Measurements from ENCODE around the gene HNF1A.

HNF1A gene

DNA sequence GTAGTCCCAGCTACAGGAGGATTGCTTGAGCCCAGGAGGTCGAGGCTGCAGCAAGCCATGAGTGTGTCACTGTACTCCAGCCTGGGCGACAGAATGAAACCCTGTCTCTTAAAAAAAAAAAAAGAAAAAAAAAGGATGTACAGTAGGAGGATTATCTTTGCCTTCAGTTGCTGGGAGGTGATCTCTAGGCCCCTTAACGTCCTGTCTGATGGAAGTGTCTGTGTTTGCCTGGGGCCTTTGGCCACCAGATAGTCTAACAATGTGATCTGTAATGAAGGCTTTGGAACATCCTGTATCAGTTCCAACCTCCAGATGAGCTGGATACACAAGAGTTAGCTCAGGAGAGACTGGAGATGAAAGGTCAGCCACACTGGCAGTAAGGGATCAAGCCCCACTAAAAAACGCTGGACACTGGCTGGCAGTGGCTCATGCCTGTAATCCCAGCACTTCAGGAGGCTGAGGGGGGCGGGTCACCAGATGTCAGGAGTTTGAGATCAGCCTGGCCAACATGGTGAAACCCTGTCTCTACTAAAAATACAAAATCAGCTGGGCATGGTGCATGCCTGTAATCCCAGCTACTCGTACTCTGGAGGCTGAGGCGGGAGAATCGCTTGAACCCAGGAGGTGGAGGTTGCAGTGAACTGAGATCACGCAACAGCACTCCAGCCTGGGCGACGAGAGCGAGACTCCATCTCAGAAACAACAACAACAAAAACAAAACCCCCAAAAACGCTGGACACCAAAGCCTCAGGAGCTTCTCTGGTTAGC lies 19.0 kb upstream of the HNF1A start:
- no peak for DNase-seq (ENCODE audit: low read depth)

- DNase-seq (ENCODE audit: low read depth): no peak
These were observed 17.7 kb upstream of the HNF1A start for GRCh38 chr12:120960657-120961056.

GRCh38 chr12:120961604-120962531 lies 16.5 kb upstream of the HNF1A start:
- no peak for DNase-seq (ENCODE audit: low read depth)

DNA sequence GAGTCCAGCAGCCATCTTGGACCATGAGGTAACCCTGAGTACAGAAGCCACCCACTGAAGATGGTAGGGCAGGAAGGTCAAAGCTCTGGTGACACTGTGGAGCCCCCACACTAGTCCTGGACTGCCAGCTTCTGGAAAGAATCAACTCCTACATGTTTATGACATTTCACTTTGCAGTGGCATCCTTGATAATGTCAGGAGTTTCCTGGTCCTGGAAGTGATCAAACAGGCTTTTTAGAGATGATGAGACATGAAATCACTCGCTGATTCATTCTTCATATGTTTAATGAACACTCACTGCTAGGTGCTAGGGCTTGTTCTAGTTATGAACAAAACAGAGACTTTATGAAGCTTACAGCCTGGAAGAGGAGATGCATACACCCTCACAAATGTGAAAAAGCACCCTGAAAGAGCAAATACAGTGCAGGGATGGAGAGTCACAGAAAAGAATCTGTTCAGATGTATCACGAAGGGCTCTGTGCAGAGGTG lies 15.8 kb upstream of the HNF1A start:
- no peak for DNase-seq (ENCODE audit: low read depth)

DNA sequence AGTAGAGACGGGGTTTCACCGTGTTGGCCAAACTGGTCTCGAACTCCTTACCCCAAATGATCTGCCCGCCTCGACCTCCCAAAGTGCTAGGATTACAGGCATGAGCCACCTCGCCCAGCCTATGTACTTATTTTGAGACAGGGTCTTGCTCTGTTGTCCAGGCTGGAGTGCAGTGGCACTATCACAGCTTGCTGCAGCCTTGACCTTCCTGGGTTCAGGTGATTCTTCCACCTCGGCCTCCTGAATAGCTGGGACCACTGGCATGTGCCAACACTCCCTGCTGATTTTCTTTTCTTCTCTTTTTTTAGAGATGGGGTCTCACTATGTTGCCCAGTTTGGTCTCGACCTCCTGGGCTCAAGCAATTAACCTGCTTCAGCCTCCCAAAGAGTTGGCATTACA lies 14.0 kb upstream of the HNF1A start:
- DNase-seq (ENCODE audit: low read depth): no peak

- DNase-seq (ENCODE audit: low read depth): no peak
These were observed 12.7 kb upstream of the HNF1A start for GRCh38 chr12:120965534-120966091.

DNA sequence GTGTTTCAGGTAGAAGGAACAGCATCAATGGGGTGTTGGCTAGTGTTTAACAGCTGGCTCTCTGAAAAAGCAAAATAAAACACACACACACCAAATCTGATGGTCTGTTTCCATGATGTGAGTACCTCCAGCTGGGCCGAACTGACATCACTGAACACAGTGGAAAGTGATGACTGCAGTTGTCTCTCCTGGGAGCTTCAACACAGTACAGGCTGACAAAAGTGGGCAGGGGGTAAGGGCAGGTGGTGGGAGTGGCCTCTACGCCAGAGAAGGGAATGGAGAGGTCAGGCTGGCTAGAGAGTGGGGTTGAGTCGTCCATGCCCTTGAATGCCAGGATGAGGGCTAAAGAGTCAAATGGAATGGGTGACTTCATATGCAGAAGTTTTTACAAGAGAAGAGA lies 8.0 kb upstream of the HNF1A start:
- no peak for DNase-seq (ENCODE audit: low read depth)

DNA sequence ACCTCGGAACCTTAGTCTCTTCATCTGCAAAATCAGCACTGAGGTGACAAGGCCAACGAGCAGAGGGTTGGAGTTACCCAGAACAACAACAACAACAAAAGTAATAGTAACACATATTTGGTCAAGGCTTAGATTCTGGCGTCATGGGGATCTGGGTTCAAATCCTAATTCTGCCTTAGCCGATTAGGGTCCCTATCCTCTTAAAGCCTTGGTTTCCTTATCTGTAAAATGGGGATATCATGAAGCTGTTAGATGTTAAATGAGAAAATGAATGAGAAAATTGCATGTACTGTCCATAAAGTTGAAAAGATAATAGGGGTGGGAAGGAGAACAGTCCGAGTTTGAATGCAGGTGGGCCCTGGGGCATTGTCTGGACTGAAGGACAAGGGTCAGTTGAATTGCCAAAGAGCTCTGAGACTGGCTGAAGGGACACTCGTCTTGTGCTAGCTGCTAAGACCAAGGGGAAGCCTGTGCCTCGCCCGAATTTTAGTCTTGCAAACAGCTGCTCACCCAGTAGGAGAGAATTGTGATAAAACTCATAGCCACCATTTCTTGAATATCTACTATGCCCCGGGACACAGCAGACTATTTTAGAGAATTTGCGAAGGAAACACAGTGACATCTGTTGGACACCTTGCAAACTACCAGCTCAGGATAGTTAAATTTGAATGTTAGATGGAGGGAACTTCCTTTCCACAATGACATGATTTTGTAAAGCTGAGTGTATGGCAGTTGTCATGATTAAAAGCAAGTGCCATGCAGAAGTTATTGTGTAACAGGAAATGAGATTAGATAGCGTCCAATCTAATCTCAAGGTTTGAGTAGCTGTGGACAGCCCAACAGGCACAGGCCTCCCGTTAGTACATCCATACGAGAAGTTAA lies 6.8 kb upstream of the HNF1A start:
- no peak for DNase-seq (ENCODE audit: low read depth)

- no peak for DNase-seq (ENCODE audit: low read depth)
These were observed 5.3 kb upstream of the HNF1A start for GRCh38 chr12:120972870-120973543.

DNA sequence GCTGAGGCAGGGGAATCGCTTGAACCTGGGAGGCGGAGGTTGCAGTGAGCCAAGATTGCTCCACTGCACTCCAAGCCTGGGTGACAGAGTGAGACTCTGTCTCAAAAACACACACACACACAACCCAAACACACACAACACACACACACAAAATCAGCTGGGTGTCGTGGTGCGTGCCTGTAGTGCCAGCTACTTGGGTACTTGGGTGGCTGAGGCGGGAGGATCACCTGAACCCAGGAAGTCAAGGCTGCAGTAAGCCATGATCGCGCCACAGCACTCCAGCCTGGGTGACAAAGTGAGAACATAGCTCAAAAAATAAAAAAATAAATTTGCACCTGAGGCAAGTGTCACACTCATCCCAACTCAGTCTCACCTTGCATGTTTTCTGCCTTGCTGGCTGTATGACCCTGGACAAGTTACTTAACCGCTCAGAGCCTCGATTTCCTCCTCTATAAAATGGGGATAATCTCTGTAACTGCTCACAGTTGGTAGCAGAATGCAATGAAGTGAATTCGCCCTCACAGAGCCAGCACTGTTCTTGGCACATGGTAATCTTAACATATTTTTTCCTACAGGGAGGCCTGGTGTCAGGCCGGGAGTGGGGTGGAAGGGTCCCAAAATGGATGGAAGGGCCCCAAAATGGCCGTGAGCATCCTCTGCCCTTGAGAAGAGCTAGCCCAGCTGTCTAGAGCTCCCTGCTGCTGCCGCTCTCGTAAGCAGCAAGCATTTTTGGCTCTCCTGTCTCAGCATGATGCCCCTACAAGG lies 630 bp upstream of the HNF1A start:
- no peak for DNase-seq (ENCODE audit: low read depth)

- DNase-seq (ENCODE audit: low read depth): no peak
These were observed 998 bp downstream of the HNF1A start for GRCh38 chr12:120979220-120979861.

GRCh38 chr12:120979862-120980696 lies 1.7 kb downstream of the HNF1A start:
- no peak for DNase-seq (ENCODE audit: low read depth)

DNA sequence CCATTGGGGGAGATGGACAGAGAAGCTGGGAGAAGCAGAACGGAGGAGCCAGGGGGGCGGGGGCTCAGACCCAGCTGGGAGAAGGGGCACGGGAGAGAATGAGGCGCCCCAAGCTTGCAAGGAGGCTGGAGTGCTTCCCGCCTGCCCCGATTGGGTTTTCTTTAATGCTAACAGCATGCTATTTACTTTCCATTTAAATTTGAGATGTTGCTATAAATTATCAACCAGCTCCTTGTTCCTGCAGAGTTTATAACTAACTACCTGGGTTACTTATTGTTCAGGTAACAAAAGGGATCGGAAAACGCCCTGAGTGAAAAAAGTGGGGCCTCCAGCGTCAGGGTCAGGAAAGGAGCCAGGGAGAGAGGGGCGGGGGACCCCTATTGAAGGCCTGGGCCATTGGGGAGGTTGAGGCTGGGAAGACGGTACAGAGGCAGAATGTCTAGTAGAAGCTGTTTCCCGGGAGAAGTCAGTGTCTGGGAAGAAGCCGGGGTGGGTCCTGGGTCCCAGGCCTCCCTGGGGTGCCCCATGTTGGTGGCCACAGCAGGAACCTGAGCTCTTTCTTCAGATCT lies 2.5 kb downstream of the HNF1A start:
- no peak for DNase-seq (ENCODE audit: low read depth)

DNA sequence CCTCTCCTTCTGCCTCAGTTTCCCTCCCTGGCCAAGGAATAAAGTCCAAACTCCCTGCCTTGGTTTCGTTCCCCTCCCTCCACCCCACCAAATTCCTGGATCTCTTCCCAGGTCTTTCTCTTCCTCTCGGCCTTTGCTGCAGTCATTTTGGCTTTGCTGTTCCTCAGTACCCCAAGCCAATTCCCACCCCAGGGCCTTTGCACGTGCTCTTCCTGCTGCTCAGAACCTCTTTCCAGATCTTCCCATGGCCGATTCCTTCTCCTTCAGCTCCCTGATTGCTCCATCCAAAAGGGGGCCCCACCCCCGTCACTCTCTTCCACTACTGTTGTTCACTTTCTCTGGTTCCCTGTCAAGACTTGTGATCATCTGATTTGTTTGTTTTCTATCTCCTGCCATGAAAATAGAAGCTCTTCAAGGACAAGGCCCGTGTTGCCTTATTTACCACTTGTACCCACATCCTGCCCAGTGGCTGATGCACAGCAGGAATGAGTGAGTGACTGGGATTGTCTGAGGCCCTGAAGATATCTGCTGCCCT lies 3.1 kb downstream of the HNF1A start:
- DNase-seq (ENCODE audit: low read depth): no peak

- DNase-seq (ENCODE audit: low read depth): no peak
These were observed 4.3 kb downstream of the HNF1A start for GRCh38 chr12:120982659-120983058.

DNA sequence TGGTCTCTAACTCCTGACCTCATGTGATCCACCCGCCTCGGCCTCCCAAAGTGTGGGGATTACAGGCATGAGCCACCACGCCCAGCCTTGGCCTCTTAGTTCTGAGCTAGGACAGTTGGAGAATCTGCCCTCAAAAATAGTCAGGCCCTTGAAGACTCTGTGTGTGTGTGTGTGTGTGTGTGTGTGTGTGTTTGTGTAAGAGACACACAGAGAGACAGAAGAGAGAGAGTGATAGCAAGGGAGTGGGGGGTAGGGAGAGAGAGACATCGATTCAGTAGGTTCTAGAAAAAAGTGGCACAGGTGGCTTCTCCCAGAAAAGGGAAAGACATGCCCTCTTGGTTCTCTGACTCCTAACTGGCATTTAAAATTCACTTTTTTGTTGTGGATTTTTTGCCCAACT lies 5.4 kb downstream of the HNF1A start:
- no peak for DNase-seq (ENCODE audit: low read depth)

GRCh38 chr12:120984351-120984898 lies 6.1 kb downstream of the HNF1A start:
- DNase-seq (ENCODE audit: low read depth): no peak

DNA sequence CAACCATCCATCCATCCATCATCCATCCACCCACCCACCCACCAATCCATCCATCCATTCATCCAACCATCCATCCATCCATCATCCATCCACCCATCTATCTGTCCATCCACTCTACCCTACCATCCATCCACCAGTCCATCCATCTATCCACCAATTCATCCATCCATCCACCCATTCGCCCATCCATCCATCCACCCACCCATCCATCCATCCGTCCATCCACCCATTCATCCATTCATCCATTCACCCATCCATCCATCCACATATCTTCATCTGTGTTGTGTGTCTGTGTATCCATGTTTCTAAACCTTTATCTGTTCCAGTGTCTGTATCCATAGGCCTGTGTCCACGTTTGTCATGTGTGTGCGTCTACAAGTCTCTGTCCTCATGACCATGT lies 9.9 kb downstream of the HNF1A start:
- DNase-seq (ENCODE audit: low read depth): no peak

All from stimulated activated CD8-positive, alpha-beta memory T cell treated with anti-CD3 and anti-CD28 coated beads, Interleukin-15, amount 100 ng/mL, for 24 hours (primary cell).